ENCODE measurements around the gene ABHD5. TPM values are rescaled to one million over a fixed set of nuclear protein-coding genes. Genes with fewer than 3 reads are reported as not detected.

Gene ABHD5
- total and polyA plus RNA-seq, 12 donors, result 6.1 to 43.4 (median 21.9) TPM

DNA sequence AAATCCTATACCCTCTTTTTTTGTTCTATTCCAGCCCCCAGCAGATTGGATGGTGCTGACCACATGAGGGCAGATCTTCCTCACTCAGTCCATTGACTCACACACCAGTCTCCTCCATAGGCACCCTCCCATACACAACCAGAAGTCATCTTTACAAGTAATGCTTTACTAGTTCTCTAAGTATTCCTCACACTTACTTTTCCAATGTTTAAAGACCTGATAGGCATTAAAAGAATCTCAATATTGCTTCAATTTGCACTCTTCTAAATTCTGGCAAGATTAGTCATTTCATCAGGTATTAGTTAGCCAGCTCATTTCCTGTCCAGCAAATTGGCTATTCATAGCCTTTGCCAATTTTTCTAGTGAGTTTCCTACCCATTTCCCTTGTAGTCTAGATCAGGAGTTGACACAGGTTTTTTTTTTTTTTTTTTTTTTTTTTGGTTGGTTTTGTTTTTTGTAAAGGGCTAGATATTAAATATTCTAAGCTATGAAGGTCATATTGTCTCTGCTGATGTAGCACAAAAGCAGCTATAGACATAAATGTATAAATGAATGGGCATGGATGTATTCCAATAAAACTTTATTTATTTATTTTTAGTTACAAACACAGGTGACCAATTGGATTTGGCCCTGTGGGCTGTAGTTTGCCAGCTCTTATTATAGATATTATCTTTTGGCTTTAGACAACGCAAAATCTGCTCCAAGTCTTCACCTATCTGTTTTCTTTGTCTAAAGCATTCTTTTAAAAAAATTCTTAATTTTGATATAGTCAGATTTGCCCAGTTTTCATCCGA lies 76.1 kb downstream of the ABHD5 start:
- Histone ChIP-seq H3K27me3 (no peaks in the 10 kb centered on the region), H3K4me3 (no peak overlapping the region), H3K4me1 (replicated peaks in 1 of 2) (peaks cover 17 to 34% of the 10 kb centered on the region in 2 donors), H3K9me3 (replicated peaks in 1 of 3) (no peaks in the 10 kb centered on the region), H3K36me3 (replicated peaks in 1 of 2) (no peaks in the 10 kb centered on the region), H3K27ac (no peak overlapping the region)
- no peak for TF ChIP-seq POLR2A (IDR thresholded peaks at IDR 0.05)
- TF ChIP-seq, protein P1, sequence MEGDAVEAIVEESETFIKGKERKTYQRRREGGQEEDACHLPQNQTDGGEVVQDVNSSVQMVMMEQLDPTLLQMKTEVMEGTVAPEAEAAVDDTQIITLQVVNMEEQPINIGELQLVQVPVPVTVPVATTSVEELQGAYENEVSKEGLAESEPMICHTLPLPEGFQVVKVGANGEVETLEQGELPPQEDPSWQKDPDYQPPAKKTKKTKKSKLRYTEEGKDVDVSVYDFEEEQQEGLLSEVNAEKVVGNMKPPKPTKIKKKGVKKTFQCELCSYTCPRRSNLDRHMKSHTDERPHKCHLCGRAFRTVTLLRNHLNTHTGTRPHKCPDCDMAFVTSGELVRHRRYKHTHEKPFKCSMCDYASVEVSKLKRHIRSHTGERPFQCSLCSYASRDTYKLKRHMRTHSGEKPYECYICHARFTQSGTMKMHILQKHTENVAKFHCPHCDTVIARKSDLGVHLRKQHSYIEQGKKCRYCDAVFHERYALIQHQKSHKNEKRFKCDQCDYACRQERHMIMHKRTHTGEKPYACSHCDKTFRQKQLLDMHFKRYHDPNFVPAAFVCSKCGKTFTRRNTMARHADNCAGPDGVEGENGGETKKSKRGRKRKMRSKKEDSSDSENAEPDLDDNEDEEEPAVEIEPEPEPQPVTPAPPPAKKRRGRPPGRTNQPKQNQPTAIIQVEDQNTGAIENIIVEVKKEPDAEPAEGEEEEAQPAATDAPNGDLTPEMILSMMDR (IDR thresholded peaks at IDR 0.05), result no peak
- WGBS, 4 donors, result 37 to 78% (median 62%) methylated on average over 2 of the region's 2 CpGs
- intact Hi-C loops (cut with DNase I), result loop anchor here in 1 of 2 donors (10.0 kb wide), 1 partner anchor 428 kb away; no protein-coding TSS in a partner anchor
- no peak for DNase-seq

DNA sequence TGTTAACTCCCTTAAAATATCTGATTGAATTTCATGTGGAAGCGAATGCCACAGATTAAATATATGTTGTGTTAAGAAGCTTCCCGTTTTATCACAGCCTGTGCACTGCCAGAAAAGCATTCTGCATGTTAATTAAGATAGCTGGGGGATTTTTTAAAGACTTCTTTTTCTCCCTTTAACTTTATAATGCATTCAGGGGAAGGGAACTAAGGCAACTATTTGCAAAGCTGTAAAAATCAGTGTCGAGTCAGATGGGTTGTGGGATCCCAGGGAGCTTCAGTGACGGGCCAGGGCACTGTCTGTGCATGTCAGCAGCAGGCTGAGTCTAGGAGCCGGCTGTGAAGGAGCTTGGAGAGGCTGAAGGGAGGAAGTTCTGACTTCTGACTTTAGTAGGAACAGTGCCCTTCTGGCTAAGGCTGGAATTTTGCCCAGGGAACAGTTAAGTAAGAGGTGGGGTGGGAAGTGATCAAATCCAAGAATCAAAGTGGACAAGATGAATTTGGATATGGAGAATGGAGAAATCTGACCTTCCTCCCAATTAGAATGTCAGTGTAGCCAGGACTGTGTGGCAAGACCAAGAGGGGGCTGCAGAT lies 77.7 kb downstream of the ABHD5 start:
- 36 to 59% (median 49%) methylated on average over 5 of the region's 5 CpGs for WGBS, 4 donors
- no peaks in the 10 kb centered on the region for H3K27me3 ChIP-seq
- no peak overlapping the region for H3K4me3 ChIP-seq
- peak overlapping the region in 2 of 5 donors; percentile 96 to 98 for H3K27ac ChIP-seq
- H3K36me3 ChIP-seq (replicated peaks in 1 of 2), result no peaks in the 10 kb centered on the region
- no peaks in the 10 kb centered on the region for H3K9me3 ChIP-seq (replicated peaks in 1 of 3)
- peak in 6 of 7 donors; percentile 41 to 69 (median 56) for DNase-seq
- TF ChIP-seq, protein P1 (IDR thresholded peaks at IDR 0.05), result peak in 1 of 6 experiments; percentile 3
- TF ChIP-seq POLR2A (IDR thresholded peaks at IDR 0.05), result no peak
- intact Hi-C loops (cut with DNase I), result loop anchor here in 1 of 2 donors (10.0 kb wide), 1 partner anchor 426 kb away; no protein-coding TSS in a partner anchor
- peaks cover 17 to 34% of the 10 kb centered on the region in 2 donors for H3K4me1 ChIP-seq (replicated peaks in 1 of 2)

DNA sequence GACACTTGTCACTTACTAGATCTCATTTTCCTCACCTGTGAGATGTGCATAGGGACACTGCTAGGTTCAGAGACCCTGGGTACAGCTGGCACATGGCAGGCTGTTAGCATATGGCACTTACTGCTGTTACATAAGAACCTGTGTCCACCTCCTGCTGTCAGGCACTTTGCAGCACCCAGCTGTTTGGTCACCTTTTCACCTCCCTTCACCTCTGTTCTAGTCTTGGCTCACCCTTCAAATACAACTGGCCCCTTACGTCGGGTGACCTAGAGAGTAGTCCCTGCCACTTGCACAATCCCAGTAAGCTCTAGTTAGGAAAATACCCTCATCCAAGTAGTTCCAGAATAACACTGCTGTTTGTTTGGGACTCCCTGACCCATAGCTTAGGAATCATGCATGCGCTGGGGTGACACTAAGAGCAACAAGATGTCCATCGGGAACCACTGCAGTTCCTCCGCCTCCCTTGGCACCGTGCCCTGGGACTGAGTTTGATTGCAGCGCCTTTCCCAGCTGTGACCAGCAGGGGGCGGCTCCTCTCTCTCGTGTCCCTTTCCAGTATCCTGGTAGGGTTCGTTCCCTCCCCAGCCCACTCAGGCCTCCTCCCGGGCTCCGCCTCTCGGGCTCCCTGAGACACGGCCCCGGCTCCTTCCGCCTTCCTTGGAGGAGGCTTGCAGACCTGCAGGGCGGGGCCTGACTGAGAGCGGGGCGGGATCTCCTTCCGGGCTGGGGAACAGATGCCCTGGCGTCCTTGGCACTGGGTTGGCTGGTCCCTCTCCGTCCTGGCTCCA lies 78.6 kb downstream of the ABHD5 start:
- WGBS, 4 donors, result 0 to 25% (median 2%) methylated on average over 2 to 22 of the region's 22 CpGs
- DNase-seq, result peak; percentile 95 to 99 (median 98)
- H3K4me3 ChIP-seq, result peak overlapping the region in 1 of 4 donors; percentile 39
- intact Hi-C loops (cut with DNase I), result loop anchor here in 1 of 2 donors (10.0 kb wide), 1 partner anchor 426 kb away; no protein-coding TSS in a partner anchor
- no peaks in the 10 kb centered on the region for H3K27me3 ChIP-seq
- H3K36me3 ChIP-seq (replicated peaks in 1 of 2), result no peaks in the 10 kb centered on the region
- TF ChIP-seq POLR2A (IDR thresholded peaks at IDR 0.05), result peak in 1 of 2 donors; percentile 13
- TF ChIP-seq, protein P1 (IDR thresholded peaks at IDR 0.05), result peak; percentile 90 to 96 (median 92)
- H3K9me3 ChIP-seq (replicated peaks in 1 of 3), result no peaks in the 10 kb centered on the region
- H3K4me1 ChIP-seq (replicated peaks in 1 of 2), result peaks cover 17 to 34% of the 10 kb centered on the region in 2 donors
- peak overlapping the region; percentile 86 to 98 (median 94) for H3K27ac ChIP-seq
